M059J (cell line): ENCODE data around the gene PCLO. TPM values are rescaled to one million over a fixed set of nuclear protein-coding genes. Genes with fewer than 3 reads are reported as not detected.

Experiments
- DNase-seq: peaks from one replicate; pipeline ENCODE4 v3.0.0-alpha.2; 2012; ENCODE audit warnings: low read depth
- total RNA-seq: library from RNA; depleted of rRNA; stranded (reverse); fragments of >200 nt; shearing (Covaris generic); gene quantifications from 2 replicates; pipeline ENCODE4 v1.2.3, GENCODE V29; 2014; rRNA removed

The PCLO gene, protein sequence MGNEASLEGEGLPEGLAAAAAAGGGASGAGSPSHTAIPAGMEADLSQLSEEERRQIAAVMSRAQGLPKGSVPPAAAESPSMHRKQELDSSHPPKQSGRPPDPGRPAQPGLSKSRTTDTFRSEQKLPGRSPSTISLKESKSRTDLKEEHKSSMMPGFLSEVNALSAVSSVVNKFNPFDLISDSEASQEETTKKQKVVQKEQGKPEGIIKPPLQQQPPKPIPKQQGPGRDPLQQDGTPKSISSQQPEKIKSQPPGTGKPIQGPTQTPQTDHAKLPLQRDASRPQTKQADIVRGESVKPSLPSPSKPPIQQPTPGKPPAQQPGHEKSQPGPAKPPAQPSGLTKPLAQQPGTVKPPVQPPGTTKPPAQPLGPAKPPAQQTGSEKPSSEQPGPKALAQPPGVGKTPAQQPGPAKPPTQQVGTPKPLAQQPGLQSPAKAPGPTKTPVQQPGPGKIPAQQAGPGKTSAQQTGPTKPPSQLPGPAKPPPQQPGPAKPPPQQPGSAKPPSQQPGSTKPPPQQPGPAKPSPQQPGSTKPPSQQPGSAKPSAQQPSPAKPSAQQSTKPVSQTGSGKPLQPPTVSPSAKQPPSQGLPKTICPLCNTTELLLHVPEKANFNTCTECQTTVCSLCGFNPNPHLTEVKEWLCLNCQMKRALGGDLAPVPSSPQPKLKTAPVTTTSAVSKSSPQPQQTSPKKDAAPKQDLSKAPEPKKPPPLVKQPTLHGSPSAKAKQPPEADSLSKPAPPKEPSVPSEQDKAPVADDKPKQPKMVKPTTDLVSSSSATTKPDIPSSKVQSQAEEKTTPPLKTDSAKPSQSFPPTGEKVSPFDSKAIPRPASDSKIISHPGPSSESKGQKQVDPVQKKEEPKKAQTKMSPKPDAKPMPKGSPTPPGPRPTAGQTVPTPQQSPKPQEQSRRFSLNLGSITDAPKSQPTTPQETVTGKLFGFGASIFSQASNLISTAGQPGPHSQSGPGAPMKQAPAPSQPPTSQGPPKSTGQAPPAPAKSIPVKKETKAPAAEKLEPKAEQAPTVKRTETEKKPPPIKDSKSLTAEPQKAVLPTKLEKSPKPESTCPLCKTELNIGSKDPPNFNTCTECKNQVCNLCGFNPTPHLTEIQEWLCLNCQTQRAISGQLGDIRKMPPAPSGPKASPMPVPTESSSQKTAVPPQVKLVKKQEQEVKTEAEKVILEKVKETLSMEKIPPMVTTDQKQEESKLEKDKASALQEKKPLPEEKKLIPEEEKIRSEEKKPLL (N-terminal part only)
- total RNA-seq: 24.3 and 27.1 TPM in 2 replicates

DNA sequence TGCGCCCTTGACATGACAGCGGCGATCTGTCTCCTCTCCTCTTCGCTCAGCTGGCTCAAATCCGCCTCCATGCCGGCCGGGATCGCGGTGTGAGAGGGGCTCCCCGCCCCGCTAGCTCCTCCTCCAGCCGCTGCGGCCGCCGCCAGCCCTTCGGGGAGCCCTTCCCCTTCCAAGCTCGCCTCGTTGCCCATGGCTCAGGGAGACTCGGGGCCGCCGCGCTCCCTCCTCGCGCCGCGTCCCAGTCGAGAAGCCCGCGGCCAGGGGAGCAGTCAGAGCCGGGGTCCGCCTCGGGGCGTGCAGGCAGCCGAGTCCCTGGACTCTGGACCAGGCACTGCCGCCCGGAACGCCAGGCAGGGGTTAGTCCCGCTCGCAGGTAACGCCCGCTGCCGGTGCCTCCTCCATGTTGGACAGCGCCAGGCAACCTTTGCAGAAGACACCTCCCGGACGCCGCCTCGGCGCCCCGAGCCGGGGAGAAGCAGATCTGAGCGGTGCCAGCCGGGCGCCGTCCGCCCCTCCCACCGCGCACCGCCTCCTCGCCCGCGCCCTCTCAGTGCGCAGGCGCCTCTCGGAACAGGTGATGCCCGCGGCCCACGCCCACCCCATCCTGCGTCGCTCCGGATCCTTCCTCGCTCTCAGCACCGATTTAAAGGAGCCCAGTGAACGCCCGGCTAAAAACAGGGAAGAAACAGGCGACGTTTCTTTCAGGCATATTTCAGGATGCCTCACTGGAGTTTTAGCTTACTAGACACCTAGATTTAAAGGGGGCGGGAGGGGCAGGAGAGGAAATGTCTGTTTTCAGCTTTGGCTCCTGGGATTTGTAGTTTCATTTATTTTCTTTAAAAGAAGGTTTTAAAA lies at the start of gene PCLO:
Gene PCLO, minus strand, starts transcription at position 483 of the 855 bp plus-strand sequence. Its CDS starts 292 bp downstream, at position 191.
- peak; percentile 86 for DNase-seq

DNA sequence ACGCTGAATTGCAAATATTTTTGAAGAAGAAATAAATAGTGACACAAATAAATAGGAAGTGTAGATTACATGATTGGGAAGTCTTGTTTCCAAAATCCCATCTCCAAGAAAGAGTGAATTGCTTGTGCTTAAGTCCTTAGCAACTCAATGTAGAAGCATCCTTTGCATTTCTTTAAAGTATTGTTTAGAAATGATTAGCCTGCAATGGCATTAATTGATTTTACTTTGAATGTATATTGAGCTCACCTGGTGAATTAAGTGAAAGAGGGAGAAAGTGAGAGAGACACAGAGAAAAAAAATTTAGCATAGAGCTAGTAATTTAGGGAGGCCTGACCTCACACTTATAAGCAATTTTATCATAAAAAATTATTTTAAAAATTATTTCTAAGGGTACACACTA lies 49.0 kb upstream of the PCLO start:
- DNase-seq: no peak

DNA sequence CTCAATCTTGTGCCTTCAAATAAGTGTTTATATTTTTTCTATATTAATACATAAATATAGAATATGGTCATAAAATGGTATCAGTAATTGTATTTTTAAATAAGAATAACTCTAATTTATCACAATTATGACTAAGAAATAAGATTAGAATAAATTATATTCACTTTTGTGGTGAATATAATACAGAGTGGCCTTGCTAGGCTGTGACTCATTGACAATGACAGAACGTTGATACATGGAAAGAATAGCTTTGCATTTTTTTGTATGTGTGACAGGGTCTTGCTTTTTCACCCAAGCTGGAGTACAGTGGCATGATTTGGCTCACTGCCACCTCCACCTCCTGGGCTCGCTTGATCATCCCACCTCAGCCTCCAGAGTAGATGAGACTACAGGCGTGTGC lies 47.8 kb upstream of the PCLO start:
- DNase-seq: peak; percentile 1

DNA sequence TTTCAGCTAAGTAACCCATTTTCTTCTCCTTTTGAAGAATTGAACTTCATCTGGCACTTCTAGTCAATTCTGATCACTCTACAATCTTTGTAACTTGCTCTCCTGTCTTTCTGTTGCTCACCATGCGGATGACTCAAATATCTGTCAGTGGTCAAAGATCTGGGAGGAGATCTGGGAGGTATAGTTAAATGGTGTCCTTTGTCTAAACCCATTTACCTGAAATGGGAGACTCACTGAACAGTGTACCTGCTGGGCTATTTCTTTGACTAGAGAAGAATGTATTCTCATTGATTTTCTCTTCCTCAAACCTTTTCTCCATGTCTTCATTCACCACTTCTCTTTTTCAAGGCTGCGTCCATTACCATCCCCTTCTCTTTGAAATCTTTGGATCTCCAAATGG lies 42.0 kb upstream of the PCLO start:
- DNase-seq: no peak

DNA sequence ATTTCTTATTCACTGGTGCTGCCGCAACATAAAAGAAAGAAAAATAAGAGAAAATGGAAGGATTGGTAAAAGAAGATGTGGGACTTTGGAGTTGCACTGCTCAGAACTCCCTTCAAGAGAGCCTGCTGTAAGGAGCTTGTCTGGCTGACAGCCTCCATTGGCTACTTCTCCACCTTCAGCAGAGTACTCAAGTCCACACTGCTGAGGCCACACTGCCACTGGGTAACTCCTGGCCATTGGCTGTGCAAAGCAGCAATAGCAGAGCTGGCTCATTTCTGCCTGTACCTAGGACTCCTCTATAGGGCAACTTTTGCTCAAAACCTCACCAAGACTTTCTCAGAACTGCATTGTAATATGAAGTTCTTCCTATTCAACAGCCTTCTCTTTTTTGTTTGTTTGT lies 38.7 kb upstream of the PCLO start:
- DNase-seq: no peak

DNA sequence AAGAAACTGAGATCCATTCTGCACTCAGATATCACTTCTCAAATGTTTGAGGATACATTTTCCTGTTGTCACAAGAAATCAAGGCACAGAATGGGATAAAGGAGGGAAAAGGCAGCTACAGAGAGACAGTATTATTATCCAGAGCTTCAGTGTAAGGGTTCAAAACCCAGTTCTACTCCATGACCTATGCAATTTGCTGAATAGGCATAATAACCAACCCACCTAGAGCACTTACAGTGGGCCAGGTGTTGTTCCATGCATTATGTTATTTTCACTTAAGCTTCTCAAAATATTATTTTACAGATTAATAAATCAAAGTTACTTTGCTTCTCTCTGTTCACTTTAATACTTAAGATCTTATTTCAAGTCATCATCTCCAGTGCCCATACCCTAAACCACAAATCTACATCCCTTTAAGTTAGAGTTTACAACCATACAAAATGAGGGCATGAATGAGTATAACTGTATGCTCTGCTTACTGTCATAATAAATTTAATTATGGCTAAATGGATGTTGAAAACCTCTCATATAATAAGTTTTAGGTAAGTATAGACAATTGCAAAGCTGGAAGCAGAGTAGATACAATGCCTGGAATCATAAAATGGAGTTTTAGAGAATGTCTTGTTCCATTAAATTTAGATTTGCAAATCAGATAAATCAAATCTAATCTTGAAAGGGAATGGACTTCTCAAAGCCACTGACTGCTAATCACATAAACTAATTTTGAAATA lies 28.1 kb upstream of the PCLO start:
- DNase-seq: no peak

DNA sequence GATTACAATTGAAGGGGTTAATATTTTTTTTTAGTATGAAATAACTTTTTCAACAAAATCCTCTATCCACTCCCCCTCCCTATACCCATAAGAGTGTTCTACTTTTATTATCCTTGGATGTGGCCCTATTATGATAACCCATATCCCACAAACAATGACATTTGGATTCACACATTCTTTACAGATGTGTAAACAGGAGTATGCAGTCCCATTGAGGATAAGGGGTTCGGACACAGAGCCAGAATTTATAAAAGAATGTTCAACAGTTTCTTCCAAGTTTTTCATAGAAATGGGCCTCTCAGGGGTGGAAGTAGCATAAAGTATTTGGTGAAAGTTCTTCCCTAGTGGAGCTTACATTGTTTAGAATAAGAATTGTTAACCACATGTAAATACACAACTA lies 16.1 kb upstream of the PCLO start:
- no peak for DNase-seq

DNA sequence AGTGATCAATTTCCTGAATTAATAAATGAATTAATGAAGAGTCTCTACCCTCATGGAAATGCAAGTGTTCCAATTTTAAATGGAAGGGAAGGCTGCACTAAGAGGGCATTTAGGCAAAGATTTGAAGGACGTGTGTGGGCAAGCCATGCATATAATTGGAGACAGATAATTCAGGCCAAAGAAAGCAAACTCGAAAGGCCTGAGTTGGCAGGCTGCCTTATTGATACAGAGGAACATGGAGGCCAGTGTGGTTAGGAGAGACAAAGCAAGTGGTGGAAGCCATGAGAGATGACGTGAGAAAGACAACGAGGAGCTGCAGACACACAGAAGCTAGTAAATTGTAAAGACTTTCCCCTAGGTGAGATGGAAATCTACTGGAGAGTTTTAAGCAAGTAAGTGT lies 15.4 kb upstream of the PCLO start:
- peak; percentile 17 for DNase-seq

DNA sequence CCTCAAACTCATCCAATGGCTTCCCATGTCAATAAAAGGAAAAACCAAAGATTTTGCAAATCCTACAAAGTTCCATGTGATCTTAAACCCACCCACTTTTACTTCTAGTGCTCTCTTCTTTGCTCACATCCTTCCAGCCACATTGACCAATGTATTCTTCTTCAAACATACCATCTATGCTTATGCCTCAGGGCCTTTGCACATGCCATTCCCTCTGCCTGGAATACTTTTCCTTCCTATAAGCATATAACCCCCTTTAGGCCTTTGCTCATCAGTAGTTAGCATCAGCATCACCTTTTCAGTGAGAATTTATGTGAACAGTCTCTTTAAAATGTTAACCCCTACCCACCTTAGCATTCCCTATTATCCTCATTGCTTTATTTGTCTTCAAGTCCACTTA lies 11.0 kb upstream of the PCLO start:
- DNase-seq: no peak

DNA sequence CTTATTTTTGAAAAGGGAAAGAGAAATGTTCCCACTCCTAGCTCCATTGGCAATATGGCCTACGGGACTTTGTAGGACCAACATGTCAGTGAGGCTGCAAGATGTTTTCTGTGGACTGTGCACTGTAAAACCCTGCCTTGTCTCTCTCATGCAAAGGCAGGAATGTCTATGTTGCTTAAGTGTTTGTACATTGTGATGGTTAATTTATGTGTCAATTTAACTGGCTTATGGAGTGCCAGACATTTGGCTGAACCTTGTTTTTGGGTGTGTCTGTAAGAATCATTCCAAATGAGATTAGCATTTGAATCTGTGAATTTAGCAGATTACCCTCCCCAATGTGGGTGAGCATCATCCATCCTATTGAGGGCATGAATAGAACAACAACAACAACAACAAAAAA lies 4.1 kb upstream of the PCLO start:
- DNase-seq: no peak

DNA sequence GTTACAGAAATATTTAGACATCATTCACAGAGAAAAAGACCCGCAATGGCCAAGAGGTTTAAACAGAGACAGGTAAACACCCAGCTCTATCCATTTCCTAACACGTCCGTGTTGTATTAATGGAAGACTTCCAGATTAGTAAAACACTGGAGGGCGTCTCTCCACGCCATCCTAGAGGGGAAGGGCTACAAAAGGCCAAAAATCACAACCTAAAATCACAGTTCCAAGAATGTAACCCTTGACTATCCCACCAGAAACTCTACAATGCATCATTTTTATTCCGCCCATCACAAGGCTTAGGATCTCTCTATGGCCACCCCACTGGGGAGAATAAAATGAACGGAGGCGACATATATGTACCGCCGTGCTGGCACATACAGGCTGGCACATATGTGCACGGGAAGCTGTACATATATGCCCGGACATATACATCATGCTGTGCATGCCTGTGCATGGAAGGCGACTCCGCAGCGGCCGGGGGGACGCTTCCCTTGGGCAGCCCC lies 734 bp downstream of the PCLO start:
- DNase-seq: no peak

DNA sequence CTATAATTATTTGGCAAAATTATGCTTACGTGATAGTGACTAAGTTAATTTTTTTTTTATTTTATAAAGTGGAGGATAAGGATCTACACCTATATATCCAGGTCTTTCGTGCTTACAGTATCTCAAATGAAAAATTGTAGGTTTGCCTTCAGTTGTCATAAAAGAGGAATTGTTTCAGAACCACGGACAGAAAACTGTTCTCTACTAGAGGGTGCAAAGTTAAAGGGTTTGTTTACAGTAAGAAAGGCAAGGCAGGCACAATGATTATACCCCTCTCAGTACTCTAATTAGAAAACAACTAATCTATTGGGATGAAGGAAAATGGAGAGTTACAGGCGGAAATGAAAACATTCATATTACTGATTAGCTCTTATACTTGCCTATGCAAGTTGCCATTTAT lies 1.5 kb downstream of the PCLO start:
- peak; percentile 28 for DNase-seq

DNA sequence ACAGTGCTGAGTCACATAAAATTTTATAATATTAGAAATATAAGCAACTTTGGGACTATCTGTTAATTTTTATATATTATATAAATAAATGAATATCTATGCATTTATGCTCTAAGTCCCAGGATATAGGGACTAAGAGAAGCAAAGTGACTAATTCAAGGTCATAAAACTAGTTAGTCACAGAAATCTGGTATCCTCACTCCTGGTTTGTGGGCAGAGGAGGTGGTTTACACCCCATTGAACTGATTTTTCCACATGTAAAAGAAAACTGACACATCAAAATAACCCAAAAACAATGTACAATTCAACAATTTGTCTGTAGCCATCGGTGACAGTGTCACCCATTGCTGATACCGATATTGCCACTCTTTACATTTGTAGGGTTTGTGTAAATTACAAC lies 3.0 kb downstream of the PCLO start:
- peak; percentile 17 for DNase-seq

DNA sequence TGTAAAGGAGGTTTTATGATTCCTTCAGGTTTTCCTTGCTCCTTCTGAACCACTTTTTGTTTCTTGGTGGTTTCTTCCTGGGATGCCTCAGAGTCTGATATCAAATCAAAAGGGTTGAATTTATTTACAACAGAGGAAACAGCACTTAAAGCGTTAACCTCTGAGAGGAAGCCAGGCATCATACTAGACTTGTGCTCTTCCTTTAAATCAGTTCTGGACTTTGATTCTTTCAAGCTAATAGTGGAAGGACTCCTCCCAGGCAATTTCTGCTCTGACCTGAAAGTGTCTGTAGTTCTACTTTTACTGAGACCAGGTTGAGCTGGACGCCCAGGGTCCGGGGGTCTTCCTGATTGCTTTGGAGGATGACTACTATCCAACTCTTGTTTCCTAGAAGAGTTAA lies 6.7 kb downstream of the PCLO start:
- DNase-seq: no peak

DNA sequence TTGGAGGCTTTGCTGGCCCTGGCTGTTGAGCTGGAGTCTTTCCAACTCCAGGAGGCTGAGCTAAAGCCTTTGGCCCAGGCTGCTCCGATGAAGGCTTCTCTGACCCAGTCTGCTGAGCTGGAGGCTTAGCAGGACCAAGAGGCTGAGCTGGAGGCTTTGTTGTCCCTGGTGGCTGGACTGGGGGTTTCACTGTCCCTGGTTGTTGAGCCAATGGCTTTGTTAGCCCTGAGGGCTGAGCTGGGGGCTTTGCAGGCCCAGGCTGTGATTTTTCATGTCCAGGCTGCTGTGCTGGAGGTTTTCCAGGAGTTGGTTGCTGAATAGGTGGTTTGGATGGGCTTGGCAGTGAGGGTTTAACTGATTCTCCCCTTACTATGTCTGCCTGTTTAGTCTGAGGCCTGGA lies 7.3 kb downstream of the PCLO start:
- DNase-seq: no peak

DNA sequence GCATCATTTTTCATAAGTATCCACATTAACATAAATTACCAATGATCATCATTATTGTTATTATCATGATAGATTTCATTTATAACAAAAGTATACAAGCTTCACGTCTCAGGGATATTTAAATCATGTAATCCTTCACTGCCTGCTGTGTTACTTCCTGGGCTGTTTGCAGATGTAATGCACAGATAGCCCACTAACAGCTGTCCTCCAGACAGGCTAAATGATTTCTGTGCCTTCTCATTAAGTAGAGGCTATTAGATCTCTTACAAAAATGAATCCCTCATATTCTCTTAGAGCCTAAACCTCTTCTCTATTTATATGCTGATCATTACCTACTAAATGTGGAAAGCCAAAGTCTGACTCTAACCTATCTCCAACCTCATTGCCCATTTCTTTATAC lies 9.3 kb downstream of the PCLO start:
- no peak for DNase-seq

DNA sequence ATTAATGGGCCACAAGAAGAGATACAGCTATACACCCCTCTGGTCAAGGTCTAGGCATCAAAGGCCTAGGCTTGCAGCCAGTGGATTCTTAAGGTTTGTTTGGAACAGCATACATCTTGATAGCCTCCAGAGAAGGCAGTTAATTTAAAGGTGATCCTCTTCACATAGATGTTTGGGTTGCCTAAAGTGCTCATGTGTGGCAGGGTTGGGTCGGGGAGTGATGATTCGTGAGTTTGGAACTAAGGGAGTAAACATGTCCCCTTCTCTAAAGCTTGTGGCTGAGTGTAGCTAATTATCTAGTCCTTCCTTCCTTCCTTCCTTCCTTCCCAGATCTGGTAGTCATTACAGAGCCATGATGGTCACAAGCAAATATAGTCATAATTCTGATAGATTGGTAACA lies 12.4 kb downstream of the PCLO start:
- peak; percentile 10 for DNase-seq

DNA sequence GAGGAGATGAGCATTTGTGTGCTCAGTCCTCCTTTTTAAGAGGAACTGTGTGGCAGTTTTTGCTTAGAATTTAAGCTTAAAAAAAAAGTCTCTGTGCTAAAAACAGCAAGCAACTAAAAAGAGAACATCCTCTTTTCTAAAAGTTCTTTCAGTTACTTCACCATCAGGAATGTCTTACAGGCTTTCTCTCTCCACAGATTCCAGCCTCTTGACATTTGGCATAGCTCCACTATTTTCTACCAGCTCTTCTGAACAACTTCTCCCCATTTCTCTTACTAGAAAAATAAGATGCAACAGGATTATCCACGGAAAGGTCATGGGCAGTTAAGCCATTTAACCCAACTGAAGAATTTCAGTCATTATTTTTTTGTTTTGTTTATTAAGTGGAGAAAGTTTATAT lies 13.2 kb downstream of the PCLO start:
- peak; percentile 14 for DNase-seq

DNA sequence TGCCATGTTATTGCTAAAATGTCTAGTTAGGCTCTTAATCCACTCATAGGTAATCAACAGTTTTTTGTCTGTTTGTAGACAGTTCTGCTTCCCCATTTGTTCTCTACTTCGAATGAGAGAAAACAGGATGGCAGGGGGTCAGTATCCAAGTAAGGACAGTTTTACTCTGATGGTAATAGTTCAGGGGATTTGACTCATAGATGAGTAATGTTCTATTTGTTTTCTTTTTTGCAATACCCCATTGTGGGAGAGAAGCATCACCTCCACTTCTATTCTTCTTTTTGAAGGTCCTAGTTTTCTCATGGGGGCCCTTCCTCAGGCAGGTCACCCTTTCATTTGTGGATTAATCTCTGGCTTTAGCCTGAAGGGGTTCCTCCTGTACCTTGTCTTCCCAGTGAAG lies 13.9 kb downstream of the PCLO start:
- peak; percentile 40 for DNase-seq

DNA sequence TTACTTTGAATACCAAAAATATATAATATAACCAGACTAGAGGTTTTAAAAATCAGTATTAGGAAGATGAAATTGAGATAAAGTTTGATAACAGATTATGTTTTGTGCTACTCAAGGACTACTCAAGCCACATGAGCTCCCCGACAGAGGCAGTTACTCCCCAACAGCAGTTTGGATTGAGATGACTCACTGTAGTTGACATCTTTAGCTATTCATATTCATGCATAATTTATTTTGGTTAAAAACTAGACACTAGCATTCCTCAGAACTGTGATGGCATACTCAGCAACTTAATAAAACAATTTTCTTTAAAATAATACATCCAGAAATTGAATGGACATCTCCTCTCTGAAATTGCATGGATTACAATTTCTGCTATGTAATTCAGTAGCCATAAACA lies 19.6 kb downstream of the PCLO start:
- peak; percentile 34 for DNase-seq
